IMR-90 (cell line): Measurements from ENCODE around the gene MFN1. TPM values are rescaled to one million over a fixed set of nuclear protein-coding genes. Genes with fewer than 3 reads are reported as not detected.

Source experiments
- ATAC-seq: fragments of 200-7000 bp; cut with Tn5 transposase; 2 replicates; pipeline ENCODE4 v1.9.1; 2020; ENCODE audit warnings: low read depth, mild to moderate bottlenecking, moderate library complexity
- BruUV-seq: library from RNA; stranded (reverse); fragments of 400-500 nt; replicated peaks from 2 replicates; lab custom pipeline; 2021; lab: Mats Ljungman, UMichigan
- CTCF ChIA-PET: fragments of 300-600 bp; formaldehyde crosslinking; extraction: SDS; loops from one replicate; lab custom pipeline; 2021; ENCODE audit warnings: antibody characterized with exemption; lab: Yijun Ruan, JAX
- POLR2A ChIA-PET: fragments of 300-600 bp; sonication (Branson Sonifier 250); formaldehyde crosslinking; loops from one replicate; lab custom pipeline; 2022; ENCODE audit warnings: antibody characterized with exemption; ENCODE audit not compliant: unreplicated experiment; lab: Charles Lee
- DNase-seq: peaks from one replicate; pipeline ENCODE4 v3.0.0; 2013
- H2AFZ ChIP-seq: replicated peaks from 2 replicates; pipeline ENCODE3; 2013; ENCODE audit warnings: low read length, mild to moderate bottlenecking; ENCODE audit not compliant: poor library complexity
- H2AK5ac ChIP-seq: 2 replicates; pipeline ENCODE4 v1.6.1; 2013; ENCODE audit warnings: low read depth, low read length, inconsistent platforms
- H2AK9ac ChIP-seq: replicated peaks from 2 replicates; pipeline ENCODE3; 2013; ENCODE audit warnings: mild to moderate bottlenecking, low read depth, low read length, moderate library complexity; ENCODE audit not compliant: poor library complexity
- H2BK120ac ChIP-seq: 2 replicates; pipeline ENCODE4 v1.6.1; 2013; ENCODE audit warnings: low read depth, low read length, inconsistent platforms
- H2BK15ac ChIP-seq: 3 replicates; pipeline ENCODE4 v1.6.1; 2013; ENCODE audit warnings: low read depth, low read length, inconsistent platforms
- H2BK20ac ChIP-seq: 2 replicates; pipeline ENCODE4 v1.6.1; 2013; ENCODE audit warnings: low read depth, mild to moderate bottlenecking, inconsistent platforms, low read length, moderate library complexity
- H2BK5ac ChIP-seq: 2 replicates; pipeline ENCODE4 v1.6.1; 2013; ENCODE audit warnings: mild to moderate bottlenecking, low read depth, low read length, inconsistent platforms; ENCODE audit not compliant: poor library complexity, severe bottlenecking
- H3K14ac ChIP-seq: replicated peaks from 2 replicates; pipeline ENCODE4 v1.6.1; 2013; ENCODE audit warnings: low read depth, low read length, inconsistent platforms
- H3K18ac ChIP-seq: 2 replicates; pipeline ENCODE4 v1.6.1; 2013; ENCODE audit warnings: low read depth, low read length, control low read depth
- H3K23ac ChIP-seq: 2 replicates; pipeline ENCODE4 v1.6.1; 2013; ENCODE audit warnings: low read depth, low read length, inconsistent platforms
- H3K27ac ChIP-seq: 2 replicates; pipeline ENCODE4 v1.5.1; 2013; ENCODE audit warnings: mild to moderate bottlenecking, control low read depth, low read length; ENCODE audit not compliant: insufficient read depth
- H3K27me3 ChIP-seq: 2 replicates; pipeline ENCODE4 v1.6.1; 2013; ENCODE audit warnings: low read length; ENCODE audit not compliant: control insufficient read depth, insufficient read depth
- H3K36me3 ChIP-seq: 2 replicates; pipeline ENCODE4 v1.6.1; 2013; ENCODE audit warnings: low read length, mixed read lengths; ENCODE audit not compliant: control insufficient read depth, insufficient read depth
- H3K4ac ChIP-seq: 2 replicates; pipeline ENCODE4 v1.6.1; 2013; ENCODE audit warnings: low read depth, low read length, inconsistent platforms
- H3K4me1 ChIP-seq: 2 replicates; pipeline ENCODE4 v1.6.1; 2013; ENCODE audit warnings: low read length, mixed read lengths; ENCODE audit not compliant: control insufficient read depth, insufficient read depth
- H3K4me2 ChIP-seq: 2 replicates; pipeline ENCODE4 v1.6.1; 2013; ENCODE audit warnings: low read depth, mild to moderate bottlenecking, control low read depth, low read length, moderate library complexity
- H3K4me3 ChIP-seq: 2 replicates; pipeline ENCODE4 v1.5.1; 2013; ENCODE audit warnings: low read depth, mild to moderate bottlenecking, control low read depth, low read length, moderate library complexity; ENCODE audit not compliant: insufficient read depth
- H3K56ac ChIP-seq: 2 replicates; pipeline ENCODE4 v1.6.1; 2013; ENCODE audit warnings: low read length, inconsistent platforms; ENCODE audit not compliant: insufficient read depth; ENCODE audit errors: extremely low read depth
- H3K79me1 ChIP-seq, 2 experiments: 2 replicates each; pipeline ENCODE4 v1.6.1; 2013; ENCODE audit warnings: low read length in 2 of 2, inconsistent platforms in 1 of 2, low read depth in 1 of 2
- H3K9ac ChIP-seq: 2 replicates; pipeline ENCODE4 v1.6.1; 2013; ENCODE audit warnings: low read depth, low read length, control low read depth
- H3K9me1 ChIP-seq: 2 replicates; pipeline ENCODE4 v1.6.1; 2013; ENCODE audit warnings: low read length, inconsistent platforms; ENCODE audit not compliant: insufficient read depth
- H3K9me3 ChIP-seq: 2 replicates; pipeline ENCODE4 v1.6.1; 2013; ENCODE audit warnings: low read length; ENCODE audit not compliant: control insufficient read depth, insufficient read depth
- H4K20me1 ChIP-seq: 2 replicates; pipeline ENCODE4 v1.6.1; 2013; ENCODE audit warnings: low read length, inconsistent platforms; ENCODE audit not compliant: insufficient read depth
- H4K5ac ChIP-seq: 2 replicates; pipeline ENCODE4 v1.6.1; 2013; ENCODE audit warnings: mild to moderate bottlenecking, low read depth, low read length, control low read depth
- H4K8ac ChIP-seq, 2 experiments: 2 replicates each; pipeline ENCODE4 v1.6.1; 2013; ENCODE audit warnings: low read depth in 2 of 2, low read length in 2 of 2, control low read depth in 1 of 2, inconsistent platforms in 1 of 2
- H4K91ac ChIP-seq: 2 replicates; pipeline ENCODE4 v1.6.1; 2013; ENCODE audit warnings: low read depth, low read length, inconsistent platforms; ENCODE audit not compliant: insufficient read depth
- CEBPB ChIP-seq: IDR thresholded peaks from 2 replicates; pipeline ENCODE4 v1.6.1; 2012; ENCODE audit warnings: low read depth, low read length, improper control_type of control experiment
- ELK1 ChIP-seq: fragments of 150-350 bp; IDR thresholded peaks from 2 replicates; pipeline ENCODE4 v1.6.1; 2016; ENCODE audit warnings: low read depth, mild to moderate bottlenecking, low read length, moderate library complexity, borderline replicate concordance
- RAD21 ChIP-seq: IDR thresholded peaks from 2 replicates; pipeline ENCODE4 v1.6.1; 2012; ENCODE audit warnings: low read length, improper control_type of control experiment
- WGBS, 2 experiments: methylation state at CpG; one replicate each; pipeline versions ENCODE4 v1.1.5 to v1.1.7; 2013; ENCODE audit warnings: missing lambda C conversion rate in 2 of 2; ENCODE audit not compliant: insufficient read length in 1 of 2; ENCODE audit errors: extremely low coverage in 2 of 2; 5-methylcytosine and 5-hydroxymethylcytosine counted together
- dilution Hi-C: fragments of 300-500 bp; cut with HindIII; formaldehyde crosslinking; loops from one replicate; pipeline ENCODE4 v1.14.3; 2018; ENCODE audit warnings: low sequenced_read_pairs; ENCODE audit not compliant: unreplicated experiment
- in situ Hi-C: fragments of 300-500 bp; cut with MboI; formaldehyde crosslinking; loops from 3 replicates; pipeline ENCODE4 v1.14.3; 2019; ENCODE audit warnings: low sequenced_read_pairs, inconsistent platforms, mixed read lengths
- intact Hi-C: fragments of 100-400 bp; cut with micrococcal nuclease; formaldehyde crosslinking; loops from 2 replicates; pipeline ENCODE4 v1.10.0; 2022
- polyA plus RNA-seq, 3 experiments: library from polyadenylated mRNA; depleted of rRNA; stranded (reverse); fragments of >200 nt; gene quantifications; 2 replicates each; pipeline ENCODE4 v1.2.3, GENCODE V29; 2012; ENCODE audit warnings: low replicate concordance in 1 of 3
- total RNA-seq: library from RNA; depleted of rRNA; stranded (reverse); fragments of >200 nt; gene quantifications from 2 replicates; pipeline ENCODE4 v1.2.3, GENCODE V29; 2012

Gene MFN1
- total and polyA plus RNA-seq, 2 of the 4 experiments (the other 2 are of a cell fraction) = 23.6 to 40.3 TPM

- in situ Hi-C loops = no loop called here
- H2AK5ac ChIP-seq = no peak overlapping the region
- DNase-seq (no peak), ATAC-seq (no peak)
- no peaks in the 10 kb centered on the region for H3K9me1 ChIP-seq
- H3K4me2 ChIP-seq = no peak overlapping the region
- H3K4ac ChIP-seq = no peak overlapping the region
- H3K23ac ChIP-seq = no peak overlapping the region
- H2AK9ac ChIP-seq = no peak overlapping the region
- no peak overlapping the region for H4K8ac ChIP-seq
- no peak overlapping the region for H3K14ac ChIP-seq
- no peak overlapping the region for H3K18ac ChIP-seq
- no peak overlapping the region for H2BK120ac ChIP-seq
- no peak overlapping the region for H2BK15ac ChIP-seq
- H3K27me3 ChIP-seq = no peaks in the 10 kb centered on the region
- no peak overlapping the region for H3K27ac ChIP-seq
- H3K36me3 ChIP-seq = peaks cover 26% of the 10 kb centered on the region
- H3K56ac ChIP-seq = no peak overlapping the region
- no peaks in the 10 kb centered on the region for H3K4me1 ChIP-seq
- no peak overlapping the region for H2BK20ac ChIP-seq
- no peak overlapping the region for H4K5ac ChIP-seq
- H3K9ac ChIP-seq = no peak overlapping the region
- H3K79me1 ChIP-seq = peaks cover 5 to 29% of the 10 kb centered on the region in 2 experiments; a peak in 3 of 4 replicates
- no TSS peak for BruUV-seq
- H2AFZ ChIP-seq = no peak overlapping the region
- dilution Hi-C loops = no loop called here
- WGBS, 2 experiments = no CpG with 5 or more reads among the region's 1 CpG
- H4K20me1 ChIP-seq = no peaks in the 10 kb centered on the region
- intact Hi-C loops = no loop called here
- no peak overlapping the region for H2BK5ac ChIP-seq
- no peaks in the 10 kb centered on the region for H3K9me3 ChIP-seq
- TF ChIP-seq ELK1 = no peak
- no peak for TF ChIP-seq RAD21
- no peak for TF ChIP-seq CEBPB
- no peak overlapping the region for H3K4me3 ChIP-seq
- H4K91ac ChIP-seq = no peak overlapping the region
- POLR2A ChIA-PET = no interaction called here
- CTCF ChIA-PET = no interaction called here
Measured at GRCh38 chr3:179355996-179356395, 8.5 kb downstream of the MFN1 start.
